Endothelial cell (in vitro differentiated cells): ENCODE measurements around the gene TAF3. TPM values are rescaled to one million over a fixed set of nuclear protein-coding genes. Genes with fewer than 3 reads are reported as not detected.
A peak's percentile ranks its signal among the peaks of the same experiment; 100 is the strongest.
"Not testable (repeated sequence)": the region's sequence is repeated elsewhere in the genome, so short reads cannot be mapped to it uniquely, and the experiment has no call there.

Source experiments
- DNase-seq: peaks from one replicate; pipeline ENCODE4 v3.0.0; 2021; ENCODE audit warnings: low spot score
- H3K27ac Mint-ChIP-seq: one replicate; pipeline ENCODE4 v1.8.0; 2021; ENCODE audit warnings: mixed read lengths, inconsistent platforms; ENCODE audit not compliant: unreplicated experiment
- H3K27me3 Mint-ChIP-seq: one replicate; pipeline ENCODE4 v1.8.0; 2021; ENCODE audit warnings: mild to moderate bottlenecking, moderate library complexity, mixed read lengths, inconsistent platforms; ENCODE audit not compliant: unreplicated experiment
- H3K36me3 Mint-ChIP-seq: one replicate; pipeline ENCODE4 v1.8.0; 2021; ENCODE audit warnings: mild to moderate bottlenecking, low read depth, mixed read lengths, inconsistent platforms; ENCODE audit not compliant: unreplicated experiment
- H3K4me1 Mint-ChIP-seq: one replicate; pipeline ENCODE4 v1.8.0; 2021; ENCODE audit warnings: mild to moderate bottlenecking, mixed read lengths, inconsistent platforms; ENCODE audit not compliant: unreplicated experiment
- H3K4me3 Mint-ChIP-seq: one replicate; pipeline ENCODE4 v1.8.0; 2021; ENCODE audit warnings: mild to moderate bottlenecking, mixed read lengths, inconsistent platforms; ENCODE audit not compliant: unreplicated experiment
- H3K9me3 Mint-ChIP-seq: one replicate; pipeline ENCODE4 v1.8.0; 2021; ENCODE audit warnings: mixed read lengths, inconsistent platforms; ENCODE audit not compliant: unreplicated experiment
- CTCF ChIP-seq: fragments of 200-600 bp; sonication (generic); IDR thresholded peaks from one replicate; pipeline ENCODE4 v1.5.0; 2021; ENCODE audit warnings: antibody characterized with exemption; ENCODE audit not compliant: unreplicated experiment
- long read RNA-seq: library from polyadenylated mRNA; unstranded; transcript quantifications from one replicate; pipeline ENCODE4 v2.0.0, GENCODE V29; 2020; ENCODE audit not compliant: unreplicated experiment
- total RNA-seq: library from RNA; stranded (reverse); fragmentation: NEBNext Ultra II Directional; extraction: Animal tissue kit (Norgen Biotek cat#: 25700); gene quantifications from one replicate; pipeline ENCODE4 v1.2.1, GENCODE V29; 2021; ENCODE audit not compliant: unreplicated experiment

TAF3 gene, protein sequence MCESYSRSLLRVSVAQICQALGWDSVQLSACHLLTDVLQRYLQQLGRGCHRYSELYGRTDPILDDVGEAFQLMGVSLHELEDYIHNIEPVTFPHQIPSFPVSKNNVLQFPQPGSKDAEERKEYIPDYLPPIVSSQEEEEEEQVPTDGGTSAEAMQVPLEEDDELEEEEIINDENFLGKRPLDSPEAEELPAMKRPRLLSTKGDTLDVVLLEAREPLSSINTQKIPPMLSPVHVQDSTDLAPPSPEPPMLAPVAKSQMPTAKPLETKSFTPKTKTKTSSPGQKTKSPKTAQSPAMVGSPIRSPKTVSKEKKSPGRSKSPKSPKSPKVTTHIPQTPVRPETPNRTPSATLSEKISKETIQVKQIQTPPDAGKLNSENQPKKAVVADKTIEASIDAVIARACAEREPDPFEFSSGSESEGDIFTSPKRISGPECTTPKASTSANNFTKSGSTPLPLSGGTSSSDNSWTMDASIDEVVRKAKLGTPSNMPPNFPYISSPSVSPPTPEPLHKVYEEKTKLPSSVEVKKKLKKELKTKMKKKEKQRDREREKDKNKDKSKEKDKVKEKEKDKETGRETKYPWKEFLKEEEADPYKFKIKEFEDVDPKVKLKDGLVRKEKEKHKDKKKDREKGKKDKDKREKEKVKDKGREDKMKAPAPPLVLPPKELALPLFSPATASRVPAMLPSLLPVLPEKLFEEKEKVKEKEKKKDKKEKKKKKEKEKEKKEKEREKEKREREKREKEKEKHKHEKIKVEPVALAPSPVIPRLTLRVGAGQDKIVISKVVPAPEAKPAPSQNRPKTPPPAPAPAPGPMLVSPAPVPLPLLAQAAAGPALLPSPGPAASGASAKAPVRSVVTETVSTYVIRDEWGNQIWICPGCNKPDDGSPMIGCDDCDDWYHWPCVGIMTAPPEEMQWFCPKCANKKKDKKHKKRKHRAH
- 12.4 TPM for total RNA-seq
- long read RNA-seq, partial matches to known transcripts, result 8 of 8 reads
- long read RNA-seq, other reads (novel, unspliced or antisense), result 0 of 8 reads

GRCh38 chr10:7818295-7819120 lies at the start of gene TAF3:
Gene TAF3, plus strand, starts transcription at chr10:7818505. Its CDS starts 205 bp downstream, at chr10:7818710.
- peaks cover 18% of the 10 kb centered on the region for H3K4me1 Mint-ChIP-seq
- H3K4me3 Mint-ChIP-seq, result peak within 1 kb of the TSS; percentile 98
- peak; percentile 91 for DNase-seq

DNA sequence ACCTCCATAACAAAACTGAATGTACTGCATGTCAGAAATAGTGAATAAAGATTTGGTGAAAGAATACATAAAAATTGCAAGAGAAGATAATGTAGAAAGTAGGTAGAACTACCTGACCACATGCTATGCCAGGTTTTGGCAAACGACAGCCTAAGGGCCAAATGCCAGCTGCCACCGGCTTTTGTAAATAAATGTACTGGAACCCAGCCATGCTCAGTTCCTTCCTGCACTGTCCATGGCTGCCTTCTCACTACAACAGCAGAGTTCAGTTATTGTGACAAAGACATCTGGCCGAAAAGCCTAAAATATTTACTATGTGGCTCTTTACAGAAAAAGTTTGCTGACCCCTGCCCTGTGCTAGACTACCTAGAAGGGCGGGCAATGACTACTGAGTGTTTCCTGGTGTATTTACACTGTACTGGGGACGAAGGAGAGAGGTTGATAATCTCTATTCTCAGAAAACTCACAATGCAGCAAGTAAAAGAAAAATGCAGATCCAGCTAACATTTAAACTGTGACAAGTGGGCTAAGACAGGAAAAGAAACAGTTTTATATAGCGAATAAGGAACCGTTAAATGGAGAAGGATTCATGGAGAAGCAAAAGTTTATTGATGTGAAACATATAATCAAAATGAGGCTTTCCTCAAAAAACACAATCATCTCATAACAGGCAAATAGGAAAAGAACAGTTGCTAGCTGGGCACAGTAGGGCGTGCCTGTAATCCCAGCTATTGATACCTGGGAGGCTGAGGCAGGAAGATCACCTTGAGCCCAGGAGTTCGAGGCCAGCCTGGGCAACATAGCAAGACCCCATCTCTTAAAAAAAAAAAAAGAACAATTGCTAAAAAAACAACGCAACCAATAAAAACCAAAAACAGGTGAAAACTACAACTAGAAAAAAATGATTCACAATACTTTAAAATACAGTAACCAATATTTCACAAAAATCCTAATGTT lies 44.2 kb upstream of the TAF3 start:
- Mint-ChIP-seq H3K27me3 (no peaks in the 10 kb centered on the region), H3K9me3 (no peaks in the 10 kb centered on the region), H3K36me3 (peaks cover 29% of the 10 kb centered on the region), H3K27ac (no peak overlapping the region), H3K4me3 (no peak overlapping the region), H3K4me1 (no peaks in the 10 kb centered on the region)
- no peak for TF ChIP-seq CTCF
- DNase-seq, result no peak

More at GRCh38 chr10:7818295-7819120, at the start of gene TAF3:
- TF ChIP-seq CTCF, result no peak
- peaks cover 7% of the 10 kb centered on the region for H3K27me3 Mint-ChIP-seq
- H3K36me3 Mint-ChIP-seq, result peaks cover 8% of the 10 kb centered on the region
- H3K27ac Mint-ChIP-seq, result peak within 1 kb of the TSS; percentile 76
- H3K9me3 Mint-ChIP-seq, result no peaks in the 10 kb centered on the region

DNA sequence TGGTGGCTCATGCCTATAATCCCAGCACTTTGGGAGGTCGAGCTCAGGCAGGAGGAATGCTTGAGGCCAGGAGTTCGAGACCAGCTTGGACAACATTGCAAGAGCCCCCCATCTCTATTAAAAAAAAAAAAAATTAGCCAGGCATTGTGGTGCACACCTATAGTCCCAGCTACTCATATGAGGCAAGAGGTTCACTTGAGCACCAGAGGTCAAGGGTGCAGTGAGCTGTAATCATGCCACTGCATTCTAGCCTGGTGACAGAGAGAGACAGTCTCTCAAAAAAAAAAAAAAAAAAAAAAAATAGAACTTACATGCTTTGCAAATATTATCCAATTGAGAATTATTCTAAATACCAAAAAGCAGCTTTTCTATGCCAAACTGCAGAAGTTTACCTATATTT lies 41.5 kb upstream of the TAF3 start:
- H3K27ac Mint-ChIP-seq, result no peak overlapping the region
- TF ChIP-seq CTCF, result no peak
- DNase-seq, result no peak
- no peaks in the 10 kb centered on the region for H3K9me3 Mint-ChIP-seq
- no peaks in the 10 kb centered on the region for H3K27me3 Mint-ChIP-seq
- H3K4me3 Mint-ChIP-seq, result no peak overlapping the region
- no peaks in the 10 kb centered on the region for H3K4me1 Mint-ChIP-seq
- H3K36me3 Mint-ChIP-seq, result peaks cover 33% of the 10 kb centered on the region

GRCh38 chr10:7782194-7782593 lies 36.1 kb upstream of the TAF3 start:
- H3K27me3 Mint-ChIP-seq, H3K27ac Mint-ChIP-seq, H3K4me1 Mint-ChIP-seq, H3K9me3 Mint-ChIP-seq, H3K4me3 Mint-ChIP-seq, DNase-seq: not testable (repeated sequence)
- peaks cover 20% of the 10 kb centered on the region for H3K36me3 Mint-ChIP-seq
